CD4-positive, alpha-beta T cell (primary cell): ENCODE data around the gene PTPRT. TPM values are rescaled to one million over a fixed set of nuclear protein-coding genes. Genes with fewer than 3 reads are reported as not detected.

ENCODE experiments used
- ATAC-seq: fragments of 200-7000 bp; cut with Tn5 transposase; one replicate; pipeline ENCODE4 v1.10.0; 2022; ENCODE audit warnings: mild to moderate bottlenecking; ENCODE audit not compliant: poor library complexity
- CTCF ChIA-PET: fragments of 350-600 bp; sonication (Branson Sonifier 250); formaldehyde crosslinking; loops from one replicate; lab custom pipeline; 2021; ENCODE audit warnings: antibody characterized with exemption, inconsistent platforms; lab: Charles Lee
- POLR2A ChIA-PET: fragments of 350-600 bp; sonication (Branson Sonifier 250); formaldehyde crosslinking; loops from one replicate; lab custom pipeline; 2021; ENCODE audit warnings: antibody characterized with exemption, inconsistent platforms; lab: Charles Lee
- DNase-seq, 14 experiments: peaks; one replicate each; pipeline ENCODE4 v3.0.0-alpha.2; 2013 to 2020; ENCODE audit warnings: mixed read lengths in 2 of 14
- H3K27ac ChIP-seq, 2 donors: one replicate each; pipeline versions ENCODE4 v1.5.1 to v1.7.0; 2013; ENCODE audit warnings: low read length in 2 of 2, low read depth in 1 of 2, mild to moderate bottlenecking in 1 of 2
- H3K27me3 ChIP-seq, 2 experiments: 1 replicate in 1 of 2; 2 replicates in 1 of 2; pipeline versions ENCODE4 v1.6.1 to v1.7.0; 2013; ENCODE audit warnings: low read length in 2 of 2, control low read depth in 1 of 2, mild to moderate bottlenecking in 1 of 2, moderate library complexity in 1 of 2; ENCODE audit not compliant: insufficient read depth in 2 of 2, control insufficient read depth in 1 of 2
- H3K36me3 ChIP-seq: one replicate; pipeline ENCODE4 v1.6.1; 2013; ENCODE audit warnings: low read length, control low read depth; ENCODE audit not compliant: insufficient read depth
- H3K4me1 ChIP-seq: one replicate; pipeline ENCODE4 v1.6.1; 2013; ENCODE audit warnings: low read length, control low read depth; ENCODE audit not compliant: insufficient read depth
- H3K4me3 ChIP-seq: one replicate; pipeline ENCODE4 v1.5.1; 2013; ENCODE audit warnings: mild to moderate bottlenecking, low read length, moderate library complexity
- H3K9me3 ChIP-seq, 2 experiments: 1 replicate in 1 of 2; 2 replicates in 1 of 2; pipeline versions ENCODE4 v1.6.1 to v1.7.0; 2013; ENCODE audit warnings: low read length in 2 of 2, mild to moderate bottlenecking in 2 of 2, control low read depth in 1 of 2, moderate library complexity in 1 of 2; ENCODE audit not compliant: control insufficient read depth in 1 of 2, insufficient read depth in 1 of 2
- H3K27ac Mint-ChIP-seq: one replicate; pipeline ENCODE4 v1.8.0; 2020; ENCODE audit warnings: mixed read lengths
- H3K27me3 Mint-ChIP-seq: one replicate; pipeline ENCODE4 v1.8.0; 2021; ENCODE audit warnings: mixed read lengths
- H3K36me3 Mint-ChIP-seq: one replicate; pipeline ENCODE4 v1.8.0; 2021; ENCODE audit warnings: low read depth, mixed read lengths
- H3K4me1 Mint-ChIP-seq: one replicate; pipeline ENCODE4 v1.8.0; 2021; ENCODE audit warnings: low read depth, mixed read lengths
- H3K4me3 Mint-ChIP-seq: one replicate; pipeline ENCODE4 v1.8.0; 2020; ENCODE audit warnings: mild to moderate bottlenecking, mixed read lengths
- H3K9me3 Mint-ChIP-seq: one replicate; pipeline ENCODE4 v1.8.0; 2020; ENCODE audit warnings: mixed read lengths
- CTCF ChIP-seq: fragments of 200-600 bp; IDR thresholded peaks from one replicate; pipeline ENCODE4 v1.8.0; 2022; ENCODE audit warnings: antibody characterized with exemption, mild to moderate bottlenecking
- intact Hi-C, 2 experiments: fragments of 100-400 bp; cut with DNase I in 1 of 2; cut with micrococcal nuclease in 1 of 2; formaldehyde crosslinking; loops; one replicate each; pipeline versions ENCODE4 v1.15.1 to v1.9.0; 2023 to 2025; cut with DNase I, micrococcal nuclease
- total RNA-seq, 174 experiments: library from RNA in 2 of 174; stranded (reverse) in 2 of 174; gene quantifications; one replicate each; pipeline ENCODE4 v1.2.3 and lab custom pipeline; 2021 to 2026

PTPRT gene
- total RNA-seq, 2 experiments from 2014 or later = not detected

GRCh38 chr20:42708266-42708665 lies 481.4 kb downstream of the PTPRT start:
- H3K4me1 ChIP-seq = no peaks in the 10 kb centered on the region
- no peak for TF ChIP-seq CTCF
- no peaks in the 10 kb centered on the region for H3K4me1 Mint-ChIP-seq
- no peak overlapping the region for H3K27ac Mint-ChIP-seq
- ChIA-PET CTCF (no interaction called here), POLR2A (no interaction called here)
- DNase-seq (no peak), ATAC-seq (no peak)
- H3K4me3 ChIP-seq = no peak overlapping the region
- intact Hi-C loops = no loop called here
- no peaks in the 10 kb centered on the region for H3K36me3 ChIP-seq
- no peak overlapping the region for H3K4me3 Mint-ChIP-seq
- no peak overlapping the region for H3K27ac ChIP-seq
- H3K27me3 Mint-ChIP-seq = no peaks in the 10 kb centered on the region
- H3K36me3 Mint-ChIP-seq = no peaks in the 10 kb centered on the region
- peaks cover 9 to 11% of the 10 kb centered on the region in 2 experiments for H3K9me3 ChIP-seq
- no peaks in the 10 kb centered on the region for H3K27me3 ChIP-seq
- peaks cover 16% of the 10 kb centered on the region for H3K9me3 Mint-ChIP-seq

- Histone ChIP-seq H3K4me1 (no peaks in the 10 kb centered on the region), H3K4me3 (no peak overlapping the region), H3K27ac (no peak overlapping the region), H3K36me3 (no peaks in the 10 kb centered on the region), H3K27me3 (no peaks in the 10 kb centered on the region), H3K9me3 (peaks cover 11 to 12% of the 10 kb centered on the region in 2 experiments)
- Mint-ChIP-seq H3K4me1 (no peaks in the 10 kb centered on the region), H3K9me3 (peaks cover 19% of the 10 kb centered on the region), H3K4me3 (no peak overlapping the region), H3K27ac (no peak overlapping the region), H3K36me3 (no peaks in the 10 kb centered on the region), H3K27me3 (no peaks in the 10 kb centered on the region)
- TF ChIP-seq CTCF = no peak
- CTCF ChIA-PET = no interaction called here
- intact Hi-C loops = no loop called here
- POLR2A ChIA-PET = no interaction called here
- DNase-seq (no peak), ATAC-seq (no peak)
Observed at GRCh38 chr20:42706759-42707158, 482.9 kb downstream of the PTPRT start.

- ATAC-seq = no peak
- H3K36me3 ChIP-seq = no peaks in the 10 kb centered on the region
- no peak overlapping the region for H3K27ac Mint-ChIP-seq
- no peaks in the 10 kb centered on the region for H3K4me1 ChIP-seq
- no peak overlapping the region for H3K4me3 Mint-ChIP-seq
- CTCF ChIA-PET = no interaction called here
- DNase-seq = no peak
- no peaks in the 10 kb centered on the region for H3K36me3 Mint-ChIP-seq
- no peak for TF ChIP-seq CTCF
- peaks cover 9% of the 10 kb centered on the region in 2 experiments for H3K9me3 ChIP-seq
- H3K4me3 ChIP-seq = no peak overlapping the region
- intact Hi-C loops = no loop called here
- no peaks in the 10 kb centered on the region for H3K27me3 Mint-ChIP-seq
- peaks cover 13% of the 10 kb centered on the region for H3K9me3 Mint-ChIP-seq
- no peak overlapping the region for H3K27ac ChIP-seq
- H3K4me1 Mint-ChIP-seq = no peaks in the 10 kb centered on the region
- POLR2A ChIA-PET = no interaction called here
- H3K27me3 ChIP-seq = no peaks in the 10 kb centered on the region
Observed at GRCh38 chr20:42705550-42705949, 484.2 kb downstream of the PTPRT start.
